Sigmoid colon (tissue), 4 donors: ENCODE measurements around the gene SND1.

ENCODE experiments used
- CTCF ChIP-seq, 4 experiments: fragments of 450-650 bp in 3 of 4; fragments of 200-600 bp in 1 of 4; IDR thresholded peaks; one replicate each; pipeline ENCODE4 v1.5.1; 2016 to 2019; ENCODE audit warnings: antibody characterized with exemption in 4 of 4, mild to moderate bottlenecking in 3 of 4, moderate library complexity in 2 of 4
- EP300 ChIP-seq, 4 donors: sonication (generic); formaldehyde crosslinking; IDR thresholded peaks; one replicate each; pipeline ENCODE4 v1.6.1; 2017; ENCODE audit warnings: antibody characterized with exemption in 4 of 4
- POLR2A ChIP-seq, 2 donors: fragments of 450-650 bp; IDR thresholded peaks; one replicate each; pipeline ENCODE4 v1.6.1; 2016; ENCODE audit warnings: antibody characterized with exemption in 2 of 2, mild to moderate bottlenecking in 2 of 2, moderate library complexity in 2 of 2
- POLR2AphosphoS5 ChIP-seq, 4 donors: sonication (generic); formaldehyde crosslinking; IDR thresholded peaks; one replicate each; pipeline ENCODE4 v1.6.1; 2017; ENCODE audit warnings: antibody characterized with exemption in 4 of 4

- TF ChIP-seq CTCF (IDR thresholded peaks at IDR 0.05): no peak
- no peak for TF ChIP-seq POLR2A (IDR thresholded peaks at IDR 0.05)
- TF ChIP-seq EP300 (IDR thresholded peaks at IDR 0.05): no peak
- no peak for TF ChIP-seq POLR2AphosphoS5 (IDR thresholded peaks at IDR 0.05)
Observed at GRCh38 chr7:128093614-128094570, 441.9 kb downstream of the SND1 start.
